ENCODE data around the gene RRP1B.
"Not testable (repeated sequence)": the region's sequence is repeated elsewhere in the genome, so short reads cannot be mapped to it uniquely, and the experiment has no call there.

Gene RRP1B, protein sequence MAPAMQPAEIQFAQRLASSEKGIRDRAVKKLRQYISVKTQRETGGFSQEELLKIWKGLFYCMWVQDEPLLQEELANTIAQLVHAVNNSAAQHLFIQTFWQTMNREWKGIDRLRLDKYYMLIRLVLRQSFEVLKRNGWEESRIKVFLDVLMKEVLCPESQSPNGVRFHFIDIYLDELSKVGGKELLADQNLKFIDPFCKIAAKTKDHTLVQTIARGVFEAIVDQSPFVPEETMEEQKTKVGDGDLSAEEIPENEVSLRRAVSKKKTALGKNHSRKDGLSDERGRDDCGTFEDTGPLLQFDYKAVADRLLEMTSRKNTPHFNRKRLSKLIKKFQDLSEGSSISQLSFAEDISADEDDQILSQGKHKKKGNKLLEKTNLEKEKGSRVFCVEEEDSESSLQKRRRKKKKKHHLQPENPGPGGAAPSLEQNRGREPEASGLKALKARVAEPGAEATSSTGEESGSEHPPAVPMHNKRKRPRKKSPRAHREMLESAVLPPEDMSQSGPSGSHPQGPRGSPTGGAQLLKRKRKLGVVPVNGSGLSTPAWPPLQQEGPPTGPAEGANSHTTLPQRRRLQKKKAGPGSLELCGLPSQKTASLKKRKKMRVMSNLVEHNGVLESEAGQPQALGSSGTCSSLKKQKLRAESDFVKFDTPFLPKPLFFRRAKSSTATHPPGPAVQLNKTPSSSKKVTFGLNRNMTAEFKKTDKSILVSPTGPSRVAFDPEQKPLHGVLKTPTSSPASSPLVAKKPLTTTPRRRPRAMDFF

DNA sequence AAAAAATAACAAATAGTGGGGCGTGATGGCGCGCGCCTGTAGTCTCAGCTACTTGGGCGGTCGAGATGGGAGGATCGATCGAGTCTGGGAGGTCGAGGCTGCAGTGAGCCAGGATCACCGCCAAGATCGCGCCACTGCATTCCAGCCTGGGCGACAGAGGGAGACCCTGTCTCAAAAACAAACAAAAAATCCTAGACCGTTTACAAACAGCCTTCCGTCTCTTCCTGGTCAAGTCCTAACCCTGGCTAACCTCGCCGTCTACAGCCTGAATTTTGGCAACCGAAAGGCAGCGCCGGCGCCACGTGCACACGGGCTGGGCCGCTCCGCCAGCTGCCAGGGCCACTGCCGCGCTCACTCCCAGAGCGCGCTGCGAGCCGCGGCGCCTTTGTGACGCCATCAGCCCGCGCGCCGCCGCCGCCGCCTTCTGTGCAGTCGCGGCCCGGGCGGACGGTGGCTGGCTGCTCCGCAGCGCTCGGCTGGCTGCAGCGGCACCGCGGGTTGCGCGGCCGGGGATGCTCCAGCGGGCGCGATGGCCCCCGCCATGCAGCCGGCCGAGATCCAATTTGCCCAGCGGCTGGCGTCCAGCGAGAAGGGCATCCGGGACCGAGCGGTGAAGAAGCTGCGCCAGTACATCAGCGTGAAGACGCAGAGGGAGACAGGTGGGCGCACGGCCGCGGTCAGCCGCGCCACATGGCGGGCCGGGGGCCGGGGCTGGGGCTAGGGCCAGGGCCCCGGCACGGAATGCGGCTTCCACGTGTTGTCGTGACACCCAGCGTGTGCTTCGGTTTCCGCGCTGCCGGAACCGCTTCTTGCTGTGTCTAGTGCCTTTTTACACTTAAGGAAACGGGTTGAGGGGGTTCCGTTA lies at the start of gene RRP1B, which contains the start of gene HSF2BP:
TSS of gene RRP1B (plus strand) at position 425 of the 865 bp plus-strand sequence. CDS start at position 530, 105 bp downstream.
TSS of gene HSF2BP (minus strand) at position 353 of the 865 bp plus-strand sequence. CDS start 1,392 bp downstream, outside the sequence.
- in situ Hi-C loops (cut with HindIII; ENCODE audit: low sequenced_read_pairs): no loop called here

DNA sequence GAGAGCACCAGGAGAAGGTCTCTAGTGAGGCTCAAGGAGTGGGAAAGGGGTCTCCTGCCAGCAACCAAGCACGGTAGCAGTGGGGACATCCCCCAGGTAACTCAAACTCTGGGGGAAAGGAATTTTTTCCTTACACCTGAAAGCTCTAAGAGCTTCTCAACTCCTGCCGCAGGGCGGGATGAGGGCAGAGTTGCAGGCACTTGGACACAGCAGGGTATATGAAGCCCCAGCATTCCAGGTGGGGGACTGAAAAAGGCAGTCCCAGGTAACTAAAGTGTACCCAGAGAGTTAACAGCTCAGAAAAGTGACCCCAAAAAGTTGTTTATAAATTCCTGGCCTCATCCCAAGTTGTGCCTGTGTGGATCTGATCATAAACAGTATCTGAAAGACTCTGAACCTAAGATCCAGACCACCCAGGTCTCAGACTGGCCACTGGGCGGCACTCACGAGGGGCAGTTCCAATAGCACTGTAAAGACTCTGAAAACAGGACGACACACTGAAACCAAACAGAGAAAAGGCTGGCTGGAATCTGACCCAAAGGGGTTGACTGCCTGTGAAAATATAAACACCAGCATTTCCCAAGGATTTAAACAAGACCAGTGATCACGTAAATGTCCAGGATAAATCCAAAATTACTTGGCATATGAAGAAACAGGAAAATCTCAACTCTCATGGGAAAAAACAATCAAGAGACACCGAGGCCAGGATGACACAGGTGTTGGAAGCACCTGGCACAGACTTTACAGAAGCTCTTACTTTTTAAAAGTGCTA lies 47.6 kb upstream of the RRP1B start:
- in situ Hi-C loops (cut with HindIII; ENCODE audit: low sequenced_read_pairs): no loop called here

DNA sequence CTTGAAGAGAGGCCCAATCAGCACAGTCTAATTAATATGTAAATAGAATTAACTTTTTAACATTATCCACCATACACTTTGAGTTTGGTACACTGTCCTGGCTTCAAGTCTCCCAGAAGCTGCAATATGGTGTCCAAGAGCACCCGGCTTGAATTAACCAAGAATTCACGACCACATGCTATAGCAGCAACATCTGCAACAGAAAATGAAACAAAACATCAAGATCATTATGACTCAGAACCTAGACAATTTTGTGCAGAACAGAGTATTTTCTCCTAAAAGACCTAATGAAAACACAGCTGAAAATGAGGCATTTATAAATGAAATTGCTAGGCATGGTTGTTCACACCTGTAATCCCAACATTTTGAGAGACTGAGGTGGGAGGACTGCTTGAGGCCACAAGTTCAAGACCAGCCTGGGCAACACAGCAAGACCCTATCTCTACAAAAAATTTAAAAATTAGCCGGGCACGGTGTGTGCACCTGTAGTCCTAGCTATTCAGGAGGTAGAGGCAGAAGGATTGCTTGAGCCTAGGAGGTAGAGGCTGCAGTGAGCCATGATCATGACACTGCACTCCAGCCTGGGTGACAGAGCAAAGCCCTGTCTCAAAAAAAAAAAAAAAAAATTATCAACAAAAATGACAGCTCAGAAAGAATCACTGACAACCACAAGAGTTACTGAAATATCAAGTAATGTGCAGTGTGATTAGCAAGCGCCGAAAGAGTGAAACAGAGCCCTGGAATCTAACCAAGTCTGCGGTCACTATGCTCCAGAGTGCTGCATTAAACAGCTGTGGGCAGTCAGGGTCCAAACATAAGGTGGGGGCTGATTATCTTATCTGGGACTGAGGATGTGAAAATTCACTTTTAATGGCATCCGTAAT lies 45.4 kb upstream of the RRP1B start:
- in situ Hi-C loops (cut with HindIII; ENCODE audit: low sequenced_read_pairs): no loop called here

DNA sequence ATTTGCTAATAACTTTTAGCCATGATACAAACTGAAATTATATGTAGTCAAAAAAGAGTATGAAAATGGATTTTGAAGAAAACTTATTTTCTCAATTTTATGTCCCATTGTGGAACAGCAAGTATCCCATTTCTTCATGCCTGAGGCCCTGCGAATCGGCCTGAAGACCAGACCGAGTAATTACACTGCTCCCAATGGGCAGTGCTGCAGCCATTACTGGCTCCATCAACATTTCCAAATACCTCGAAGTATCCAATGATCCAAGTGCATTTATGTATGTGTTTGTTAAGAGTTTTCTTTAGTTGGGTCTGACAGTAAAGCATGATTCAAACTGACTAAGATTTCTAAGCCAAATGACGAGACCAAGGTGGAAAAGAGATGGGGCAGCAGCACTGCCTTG lies 44.5 kb upstream of the RRP1B start:
- in situ Hi-C loops (cut with HindIII; ENCODE audit: low sequenced_read_pairs): no loop called here

DNA sequence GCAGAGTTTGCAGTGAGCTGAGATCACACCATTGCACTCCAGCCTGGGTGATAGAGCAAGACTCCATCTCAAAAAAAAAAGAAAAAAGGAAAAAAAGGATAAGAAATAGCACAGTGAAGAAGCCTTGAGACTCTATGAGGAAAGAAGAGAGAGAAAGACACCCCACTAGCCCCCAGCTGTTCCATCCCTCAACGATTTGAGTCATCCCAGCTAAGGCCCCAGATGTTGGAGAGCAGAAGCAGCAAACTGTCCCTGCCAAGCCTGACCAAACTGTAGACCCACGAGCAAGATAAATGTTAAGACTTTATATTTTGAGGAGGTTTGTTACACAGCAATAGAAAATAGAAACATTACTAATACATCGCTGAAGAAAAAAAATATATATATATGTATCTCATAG lies 42.5 kb upstream of the RRP1B start:
- in situ Hi-C loops (cut with HindIII; ENCODE audit: low sequenced_read_pairs): not testable (repeated sequence)

DNA sequence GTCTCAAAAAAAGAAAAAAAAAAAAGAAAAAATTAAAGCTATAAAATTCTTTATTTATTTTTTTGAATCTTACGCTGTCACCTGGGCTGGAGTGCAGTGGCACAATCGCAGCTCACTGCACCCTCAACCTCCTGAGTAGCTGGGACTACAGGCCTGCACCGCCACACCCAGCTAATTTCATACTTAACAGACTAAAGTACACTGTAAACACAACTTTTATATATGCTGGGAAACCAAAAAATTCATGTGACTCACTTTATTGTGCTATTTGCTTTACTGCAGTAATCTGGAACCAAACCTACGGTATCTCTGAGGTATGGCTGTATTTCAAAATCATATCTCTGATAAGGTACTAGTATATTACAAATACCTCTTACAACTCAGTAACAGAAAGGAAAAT lies 40.4 kb upstream of the RRP1B start:
- in situ Hi-C loops (cut with HindIII; ENCODE audit: low sequenced_read_pairs): no loop called here

DNA sequence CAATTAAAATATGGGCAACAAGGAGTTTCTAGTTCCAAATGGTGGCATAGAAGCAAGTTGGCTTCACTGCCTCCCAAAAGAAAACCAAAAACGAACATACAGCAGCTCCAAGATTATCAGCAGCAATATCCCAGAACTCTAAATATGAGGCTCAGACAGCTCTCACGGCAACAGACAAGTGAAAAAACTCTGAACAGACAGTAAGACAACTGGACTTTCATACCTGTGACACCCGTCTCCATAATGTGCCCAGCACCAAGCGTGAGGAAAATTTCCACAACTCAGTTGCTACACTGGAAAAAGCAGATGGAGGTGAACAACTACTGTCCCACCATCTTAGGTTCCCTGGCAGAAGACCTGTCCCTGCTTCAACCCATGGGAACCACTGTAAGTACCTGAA lies 40.0 kb upstream of the RRP1B start:
- in situ Hi-C loops (cut with HindIII; ENCODE audit: low sequenced_read_pairs): no loop called here

DNA sequence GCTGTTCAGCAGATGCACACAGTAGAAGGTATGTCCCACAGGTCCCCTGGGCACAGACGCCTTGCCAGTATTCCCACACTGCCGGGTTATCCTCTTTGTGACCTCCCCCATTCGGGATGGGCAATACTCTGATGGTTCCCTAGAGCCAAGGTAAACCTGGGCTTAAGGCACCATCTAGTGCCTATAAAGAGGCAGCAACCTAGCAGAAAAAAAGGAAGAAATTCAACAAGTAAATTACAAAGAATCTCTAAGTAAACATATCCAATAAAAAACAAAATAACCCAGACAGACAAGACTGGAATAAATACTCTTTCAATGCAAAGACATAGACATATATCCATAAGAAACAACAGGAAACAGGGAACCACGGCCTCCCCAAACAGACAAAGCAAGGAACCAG lies 39.5 kb upstream of the RRP1B start:
- in situ Hi-C loops (cut with HindIII; ENCODE audit: low sequenced_read_pairs): no loop called here

DNA sequence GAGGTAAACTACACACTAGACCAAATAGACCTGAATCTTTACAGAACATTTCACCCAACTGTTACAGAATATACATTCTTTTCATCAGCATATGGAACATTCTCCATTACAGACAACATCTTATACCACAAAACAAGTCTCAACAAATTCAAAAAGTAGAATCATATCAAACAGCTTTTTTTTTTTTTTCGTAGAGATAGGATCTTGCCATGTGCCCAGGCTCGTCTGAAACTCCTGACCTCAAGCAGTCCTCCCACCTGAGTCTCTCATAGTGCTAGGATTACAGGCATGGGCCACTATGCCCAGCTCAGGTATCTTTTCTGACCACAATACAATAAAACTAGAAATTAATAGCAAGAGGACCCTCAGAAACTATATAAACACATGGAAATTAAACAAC lies 36.6 kb upstream of the RRP1B start:
- in situ Hi-C loops (cut with HindIII; ENCODE audit: low sequenced_read_pairs): no loop called here

DNA sequence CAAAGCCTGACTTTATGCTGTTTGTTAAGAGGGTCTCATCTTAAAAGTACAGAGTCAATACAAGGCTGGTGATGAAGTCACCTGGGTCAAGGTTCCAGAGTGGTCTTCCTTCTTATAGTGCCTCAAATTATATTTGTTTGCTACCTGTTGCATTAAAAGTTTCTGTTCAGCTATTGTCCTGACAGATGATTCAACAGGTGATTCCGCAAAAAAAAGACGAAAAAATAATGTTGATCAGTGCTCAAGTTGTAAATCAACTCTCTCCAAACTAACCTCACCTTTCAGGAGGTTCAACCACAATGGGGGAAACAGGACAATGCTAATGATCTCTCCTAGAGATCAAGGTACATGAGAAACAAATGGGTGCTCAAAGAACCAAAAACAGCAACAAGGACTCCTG lies 35.8 kb upstream of the RRP1B start:
- in situ Hi-C loops (cut with HindIII; ENCODE audit: low sequenced_read_pairs): no loop called here

DNA sequence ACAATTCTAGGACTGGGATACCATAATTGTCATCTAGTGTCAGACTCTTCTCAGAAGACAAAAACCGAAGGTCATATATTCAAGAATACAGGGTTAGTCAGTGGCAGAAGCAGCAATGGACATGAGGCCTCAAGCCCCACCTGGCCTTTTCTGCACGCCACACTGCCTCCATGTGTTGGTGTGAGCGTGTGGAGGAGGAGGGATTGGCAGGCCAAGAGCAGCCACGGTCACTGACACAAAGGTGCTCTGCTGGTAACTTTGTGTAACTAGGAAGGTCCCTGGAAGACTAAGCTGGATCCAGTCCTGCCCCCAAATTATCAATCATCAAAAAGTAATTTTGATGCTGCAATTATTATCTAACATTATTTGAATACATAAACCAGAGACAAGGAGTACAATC lies 35.0 kb upstream of the RRP1B start:
- in situ Hi-C loops (cut with HindIII; ENCODE audit: low sequenced_read_pairs): no loop called here

DNA sequence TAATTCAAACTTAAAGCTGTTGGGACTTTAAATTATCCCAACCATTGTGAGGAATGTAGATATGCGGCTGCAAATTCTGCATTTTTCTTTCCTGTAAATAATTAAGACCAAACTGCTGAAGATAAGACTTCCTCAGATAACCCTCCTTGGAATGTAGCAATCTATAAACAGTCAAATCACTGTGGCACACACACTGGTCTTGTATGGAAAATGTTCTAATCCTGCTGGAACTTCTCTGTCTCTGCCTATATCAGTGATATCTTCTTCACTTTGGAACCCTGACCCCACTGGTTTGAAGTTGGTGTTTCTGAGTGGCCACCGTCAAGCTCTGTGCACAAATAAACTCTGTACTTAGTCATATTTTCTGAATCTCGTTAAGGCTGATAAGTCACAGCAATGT lies 33.0 kb upstream of the RRP1B start:
- in situ Hi-C loops (cut with HindIII; ENCODE audit: low sequenced_read_pairs): no loop called here

DNA sequence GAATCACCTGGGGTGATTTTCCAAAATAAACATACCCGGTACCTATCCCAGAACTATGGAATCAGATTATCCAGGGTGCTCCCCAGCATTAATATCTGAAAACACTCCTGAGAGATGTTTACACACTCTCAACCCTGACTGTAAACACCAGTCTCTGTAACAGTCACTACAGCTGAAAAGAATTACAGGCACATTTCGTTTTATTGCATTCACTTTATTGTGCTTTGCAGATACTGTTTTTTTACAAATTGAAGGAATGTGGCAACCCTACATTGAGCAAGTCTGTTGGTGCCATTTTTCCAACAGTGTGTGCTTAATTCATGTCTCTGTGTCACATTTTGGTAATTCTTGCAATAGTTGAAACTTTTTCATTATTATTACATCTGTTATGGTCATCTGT lies 31.8 kb upstream of the RRP1B start:
- in situ Hi-C loops (cut with HindIII; ENCODE audit: low sequenced_read_pairs): no loop called here

DNA sequence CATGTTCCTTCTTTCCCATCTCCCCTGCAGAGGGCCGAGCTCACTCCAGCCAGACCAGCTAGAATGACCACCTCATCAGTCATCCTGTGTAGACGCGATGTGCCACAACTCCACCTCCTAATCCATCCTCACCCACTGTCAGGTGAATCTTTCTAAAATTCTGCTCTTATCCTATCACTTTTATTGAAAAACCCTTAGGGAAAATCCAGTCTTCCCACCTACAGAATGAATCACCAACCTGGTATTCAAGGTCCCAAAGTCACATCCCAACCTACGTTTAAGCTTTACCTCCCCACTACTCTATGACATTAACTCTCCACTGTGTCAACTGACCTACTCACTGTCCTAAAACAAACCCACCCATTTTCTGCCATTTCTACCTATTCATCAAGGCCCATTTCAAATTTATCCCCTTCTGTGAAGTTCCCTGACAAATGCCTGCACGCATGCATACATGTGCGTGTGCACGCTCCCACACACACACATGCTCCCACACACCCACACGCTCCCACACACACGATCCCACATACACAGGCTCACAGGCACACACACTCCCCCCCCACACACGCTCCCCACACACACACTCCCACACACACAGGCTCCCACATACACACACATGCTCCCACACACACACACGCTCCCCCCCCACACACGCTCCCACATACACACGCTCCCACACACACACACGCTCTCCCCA lies 27.8 kb upstream of the RRP1B start:
- in situ Hi-C loops (cut with HindIII; ENCODE audit: low sequenced_read_pairs): no loop called here

DNA sequence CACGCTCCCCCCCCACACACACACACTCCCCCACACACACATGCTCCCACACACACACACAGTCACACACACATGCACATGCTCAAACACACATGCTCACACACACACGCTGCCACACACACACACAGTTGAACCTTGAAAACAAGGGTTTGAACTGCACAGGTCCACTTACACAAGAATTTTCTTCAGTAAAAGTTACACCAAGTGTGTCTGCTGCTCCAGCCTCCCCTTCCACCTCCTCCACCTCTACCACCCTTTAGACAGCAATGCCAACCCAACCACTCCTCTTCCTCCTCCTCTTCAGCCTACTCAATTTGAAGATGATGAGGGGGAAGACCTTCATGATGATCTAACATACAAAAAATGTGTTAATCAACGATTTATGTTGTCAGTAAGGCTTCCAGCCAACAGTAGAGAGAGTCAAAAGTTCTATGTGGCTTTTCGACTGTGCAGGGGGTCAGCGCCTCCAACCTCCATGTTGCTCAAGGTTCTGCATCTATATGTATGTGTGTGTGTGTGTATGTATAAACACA lies 26.9 kb upstream of the RRP1B start:
- in situ Hi-C loops (cut with HindIII; ENCODE audit: low sequenced_read_pairs): no loop called here

DNA sequence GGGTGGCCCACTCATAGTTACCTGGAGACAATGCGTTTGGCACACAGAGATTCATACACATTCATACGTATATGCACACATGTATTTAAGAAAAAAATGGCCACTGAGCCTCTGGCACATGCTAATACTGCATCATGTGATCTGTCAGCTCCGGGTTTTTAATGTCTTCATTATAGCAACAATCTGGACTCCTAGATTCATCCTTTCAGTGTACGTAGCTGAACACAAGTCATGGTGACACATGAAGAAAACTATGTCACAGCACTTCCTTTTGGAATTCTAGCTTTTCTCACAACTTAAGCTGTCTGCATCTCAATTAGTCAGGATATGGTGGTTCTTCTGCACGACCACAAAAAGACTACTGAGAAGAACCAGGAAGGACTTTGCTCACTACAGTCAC lies 24.7 kb upstream of the RRP1B start:
- in situ Hi-C loops (cut with HindIII; ENCODE audit: low sequenced_read_pairs): no loop called here

DNA sequence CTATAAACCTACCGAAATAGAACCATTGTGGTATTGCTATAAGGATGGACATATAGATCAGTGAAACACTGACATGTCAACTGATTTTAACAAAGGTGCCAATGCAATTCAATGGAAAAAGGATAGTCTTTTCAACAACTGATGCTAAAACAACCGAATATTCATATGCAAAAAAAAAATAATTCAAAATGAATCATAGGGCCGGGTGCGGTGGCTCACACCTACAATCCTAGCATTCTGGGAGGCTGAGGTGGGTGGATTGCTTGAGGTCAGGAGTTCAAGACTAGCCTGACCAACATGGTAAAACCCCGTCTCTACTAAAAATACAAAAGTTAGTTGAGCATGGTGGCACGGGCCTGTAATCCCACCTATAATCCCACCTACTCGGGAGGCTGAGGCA lies 23.9 kb upstream of the RRP1B start:
- in situ Hi-C loops (cut with HindIII; ENCODE audit: low sequenced_read_pairs): no loop called here

DNA sequence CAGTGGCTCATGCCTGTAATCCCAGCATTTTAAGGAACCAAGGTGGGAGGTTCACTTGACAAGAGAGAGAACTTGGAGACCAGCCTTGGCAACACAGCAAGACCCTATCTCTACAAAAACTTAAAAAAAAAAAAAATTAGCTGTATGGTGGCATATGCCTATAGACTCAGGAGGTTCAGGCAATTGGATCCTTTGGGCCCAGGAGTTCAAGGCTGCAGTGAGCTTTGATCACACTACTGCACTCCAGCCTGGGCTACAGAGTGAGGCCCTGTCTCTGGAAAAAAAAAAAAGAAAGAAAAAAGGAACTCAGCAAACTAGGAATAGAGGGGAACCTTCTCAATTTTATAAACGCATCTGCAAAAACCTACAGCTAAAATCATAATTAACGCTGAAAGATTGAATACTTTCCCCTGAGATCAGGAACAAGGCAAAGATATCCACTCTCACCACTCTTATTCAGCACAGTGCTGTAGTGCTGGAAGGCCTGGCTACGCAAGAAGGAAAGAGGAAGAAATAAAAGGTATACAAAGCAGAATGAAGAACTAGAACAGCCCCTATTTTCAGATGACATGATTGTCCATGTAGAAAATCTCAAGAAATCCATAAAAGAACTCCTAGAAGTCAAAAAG lies 21.7 kb upstream of the RRP1B start:
- in situ Hi-C loops (cut with HindIII; ENCODE audit: low sequenced_read_pairs): no loop called here

Measured in endothelial cell of hepatic sinusoid (primary cell).